Keratinocyte (primary cell): ENCODE results near the gene ASTN2.

Experiments
- EZH2 ChIP-seq: IDR thresholded peaks from one replicate; pipeline ENCODE4 v1.6.1; 2012; ENCODE audit warnings: inconsistent platforms, mild to moderate bottlenecking, low read length, moderate library complexity
- TF ChIP-seq, protein P1 (sequence below), 3 experiments: IDR thresholded peaks in 1 of 3; conservative IDR thresholded peaks in 1 of 3; optimal IDR thresholded peaks in 1 of 3; 2 replicates in 2 of 3; 3 replicates in 1 of 3; pipeline versions ENCODE3 to v1.5.1; 2011; ENCODE audit warnings: low read length in 3 of 3, mild to moderate bottlenecking in 3 of 3, moderate library complexity in 2 of 3, control low read depth in 1 of 3, inconsistent platforms in 1 of 3; ENCODE audit not compliant: insufficient read depth in 2 of 3; ENCODE audit errors: extremely low read depth in 1 of 3

GRCh38 chr9:116592970-116593369 lies 821.9 kb downstream of the ASTN2 start:
- no peak for TF ChIP-seq EZH2
- TF ChIP-seq, protein P1, sequence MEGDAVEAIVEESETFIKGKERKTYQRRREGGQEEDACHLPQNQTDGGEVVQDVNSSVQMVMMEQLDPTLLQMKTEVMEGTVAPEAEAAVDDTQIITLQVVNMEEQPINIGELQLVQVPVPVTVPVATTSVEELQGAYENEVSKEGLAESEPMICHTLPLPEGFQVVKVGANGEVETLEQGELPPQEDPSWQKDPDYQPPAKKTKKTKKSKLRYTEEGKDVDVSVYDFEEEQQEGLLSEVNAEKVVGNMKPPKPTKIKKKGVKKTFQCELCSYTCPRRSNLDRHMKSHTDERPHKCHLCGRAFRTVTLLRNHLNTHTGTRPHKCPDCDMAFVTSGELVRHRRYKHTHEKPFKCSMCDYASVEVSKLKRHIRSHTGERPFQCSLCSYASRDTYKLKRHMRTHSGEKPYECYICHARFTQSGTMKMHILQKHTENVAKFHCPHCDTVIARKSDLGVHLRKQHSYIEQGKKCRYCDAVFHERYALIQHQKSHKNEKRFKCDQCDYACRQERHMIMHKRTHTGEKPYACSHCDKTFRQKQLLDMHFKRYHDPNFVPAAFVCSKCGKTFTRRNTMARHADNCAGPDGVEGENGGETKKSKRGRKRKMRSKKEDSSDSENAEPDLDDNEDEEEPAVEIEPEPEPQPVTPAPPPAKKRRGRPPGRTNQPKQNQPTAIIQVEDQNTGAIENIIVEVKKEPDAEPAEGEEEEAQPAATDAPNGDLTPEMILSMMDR (optimal IDR thresholded peaks at IDR 0.05 in 1 of 3, IDR thresholded peaks at IDR 0.05 in 1 of 3, conservative IDR thresholded peaks at IDR 0.05 in 1 of 3; ENCODE audit: extremely low read depth in 1 of 3, insufficient read depth in 2 of 3, low read length in 3 of 3) = no peak
